K562 treated with DMSO at 1 percent for 4 hours (cell line): ENCODE results near the gene SEMA6D. TPM values are rescaled to one million over a fixed set of nuclear protein-coding genes. Genes with fewer than 3 reads are reported as not detected.

ENCODE experiments used
- total RNA-seq: library from RNA; unstranded; fragments of 300-600 nt; gene quantifications from 2 replicates; pipeline ENCODE4 v1.2.3, GENCODE V29; 2022; ENCODE audit not compliant: insufficient read depth

SEMA6D gene
- not detected in 2 replicates for total RNA-seq

GRCh38 chr15:47717036-47717612 lies at the start of gene SEMA6D:
SEMA6D (plus strand) TSS chr15:47717505; CDS start chr15:47759799, 42,294 bp downstream.

